Skeletal muscle tissue (tissue), 5 donors: ENCODE data around the gene TMEM94. TPM values are rescaled to one million over a fixed set of nuclear protein-coding genes. Genes with fewer than 3 reads are reported as not detected.

Experiments
- H3K27ac ChIP-seq: one replicate; pipeline ENCODE4 v1.7.0; 2013; ENCODE audit warnings: mild to moderate bottlenecking, low read depth, low read length, inconsistent platforms
- H3K27me3 ChIP-seq, 3 donors: one replicate each; pipeline ENCODE4 v1.7.0; 2013; ENCODE audit warnings: low read length in 3 of 3; ENCODE audit not compliant: control insufficient read depth in 3 of 3, insufficient read depth in 3 of 3
- H3K36me3 ChIP-seq, 3 donors: one replicate each; pipeline ENCODE4 v1.7.0; 2013; ENCODE audit warnings: low read length in 3 of 3; ENCODE audit not compliant: control insufficient read depth in 3 of 3, insufficient read depth in 3 of 3
- H3K4me1 ChIP-seq, 3 donors: one replicate each; pipeline ENCODE4 v1.7.0; 2013; ENCODE audit warnings: low read length in 3 of 3, mild to moderate bottlenecking in 3 of 3; ENCODE audit not compliant: control insufficient read depth in 3 of 3, insufficient read depth in 3 of 3
- H3K4me3 ChIP-seq, 3 donors: one replicate each; pipeline ENCODE4 v1.7.0; 2013; ENCODE audit warnings: low read length in 3 of 3
- H3K9ac ChIP-seq, 3 donors: one replicate each; pipeline ENCODE4 v1.7.0; 2013; ENCODE audit warnings: low read length in 3 of 3, mild to moderate bottlenecking in 3 of 3, moderate library complexity in 2 of 3, low read depth in 1 of 3
- H3K9me3 ChIP-seq, 3 donors: one replicate each; pipeline ENCODE4 v1.7.0; 2013; ENCODE audit warnings: low read length in 3 of 3; ENCODE audit not compliant: control insufficient read depth in 3 of 3
- small RNA-seq: library from RNA; depleted of rRNA; stranded (forward); fragments of <200 nt; gene quantifications from one replicate; pipeline ENCODE3, GENCODE V24; 2014
- total RNA-seq: library from RNA; depleted of rRNA; stranded (reverse); fragments of >200 nt; gene quantifications from one replicate; pipeline ENCODE4 v1.2.3, GENCODE V29; 2014
- donor health status: Osteomylitis.

TMEM94 gene
- total RNA-seq, 1 donor from 2014 or later: 18.3 TPM

GRCh38 chr17:75548813-75549212 lies 92.4 kb downstream of the TMEM94 start:
- H3K9ac ChIP-seq: peak overlapping the region in 1 of 3 donors; percentile 64

More at GRCh38 chr17:75548813-75549212, 92.4 kb downstream of the TMEM94 start:
- H3K4me1 ChIP-seq: peaks cover 0 to 9% (median 6%) of the 10 kb centered on the region in 3 donors
- H3K4me3 ChIP-seq: peak overlapping the region in 1 of 3 donors; percentile 23
- no peaks in the 10 kb centered on the region for H3K9me3 ChIP-seq
- H3K27ac ChIP-seq: no peak overlapping the region
- no peaks in the 10 kb centered on the region for H3K36me3 ChIP-seq
- H3K27me3 ChIP-seq: no peaks in the 10 kb centered on the region

Small RNA genes lying within 50 kb of the gene (small RNA-seq; reads per million reads assigned to genes)
- gene RF00019 (not detected), gene RNU6-938P (not detected)

Other genes with a start within 250 kb of the TMEM94 start
- gene GGA3, start 195.0 kb upstream of the TMEM94 start, total RNA-seq: 4.7 TPM
- gene MRPS7, start 194.8 kb upstream of the TMEM94 start, total RNA-seq: 71.5 TPM
- gene MIF4GD, start 185.4 kb upstream of the TMEM94 start, total RNA-seq: 7.8 TPM
- 1.0 TPM for gene SLC25A19, start 167.2 kb upstream of the TMEM94 start, total RNA-seq
- gene GRB2, start 51.0 kb upstream of the TMEM94 start, total RNA-seq: 74.6 TPM
- gene CASKIN2, start 58.9 kb downstream of the TMEM94 start, total RNA-seq: 8.9 TPM
- 15.7 TPM for gene TSEN54, start 59.9 kb downstream of the TMEM94 start, total RNA-seq
- gene LLGL2, start 69.1 kb downstream of the TMEM94 start, total RNA-seq: 4.7 TPM
- gene MYO15B, start 131.2 kb downstream of the TMEM94 start, total RNA-seq: 43.8 TPM
- 3.7 TPM for gene SMIM5, start 176.8 kb downstream of the TMEM94 start, total RNA-seq
- gene RECQL5, start 210.5 kb downstream of the TMEM94 start, total RNA-seq: 11.0 TPM
- gene SAP30BP, start 210.7 kb downstream of the TMEM94 start, total RNA-seq: 36.5 TPM